ENCODE measurements around the gene NR6A1.
"Not testable (repeated sequence)": the region's sequence is repeated elsewhere in the genome, so short reads cannot be mapped to it uniquely, and the experiment has no call there.

The NR6A1 gene

GRCh38 chr9:124624735-124624992, 146.4 kb downstream of the NR6A1 start:
- DNase-seq (ENCODE audit: insufficient read length) (no peak), FAIRE-seq (no peak)
- TF ChIP-seq POLR2A (IDR thresholded peaks at IDR 0.05; ENCODE audit: low read depth, low read length) (no peak), POLR2AphosphoS5 (IDR thresholded peaks at IDR 0.05; ENCODE audit: low read depth, low read length) (no peak), TAF1 (IDR thresholded peaks at IDR 0.05; ENCODE audit: borderline replicate concordance, low read depth, low read length) (no peak)

- DNase-seq (ENCODE audit: insufficient read length), result no peak
- TF ChIP-seq POLR2AphosphoS5 (IDR thresholded peaks at IDR 0.05; ENCODE audit: low read depth, low read length) (no peak), POLR2A (IDR thresholded peaks at IDR 0.05; ENCODE audit: low read depth, low read length) (no peak), TAF1 (IDR thresholded peaks at IDR 0.05; ENCODE audit: borderline replicate concordance, low read depth, low read length) (no peak)
- no peak for FAIRE-seq
Observed at GRCh38 chr9:124623966-124624734, 147.0 kb downstream of the NR6A1 start.

DNA sequence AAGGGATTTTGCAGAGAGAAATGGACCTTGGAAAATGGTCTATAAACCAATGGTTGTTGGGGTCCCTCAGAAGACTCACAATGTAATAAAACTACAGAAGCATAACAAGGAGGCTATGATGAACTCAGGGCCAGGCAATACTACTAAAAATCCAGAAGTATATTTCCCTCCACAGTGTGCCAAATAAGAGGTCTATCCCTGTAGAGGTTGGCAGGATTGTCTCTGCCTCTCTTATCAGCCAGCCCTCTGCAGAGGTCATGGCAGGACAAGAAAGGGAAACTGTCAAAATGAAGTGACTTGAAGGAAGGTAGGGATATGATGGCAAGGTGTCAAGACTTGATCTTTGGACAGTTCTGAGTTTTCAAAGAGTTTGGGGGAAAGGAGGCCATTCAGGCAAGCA, 148.2 kb downstream of the NR6A1 start:
- TF ChIP-seq TAF1 (IDR thresholded peaks at IDR 0.05; ENCODE audit: borderline replicate concordance, low read depth, low read length) (no peak), POLR2A (IDR thresholded peaks at IDR 0.05; ENCODE audit: low read depth, low read length) (no peak), POLR2AphosphoS5 (IDR thresholded peaks at IDR 0.05; ENCODE audit: low read depth, low read length) (no peak)
- no peak for DNase-seq (ENCODE audit: insufficient read length)
- no peak for FAIRE-seq

DNA sequence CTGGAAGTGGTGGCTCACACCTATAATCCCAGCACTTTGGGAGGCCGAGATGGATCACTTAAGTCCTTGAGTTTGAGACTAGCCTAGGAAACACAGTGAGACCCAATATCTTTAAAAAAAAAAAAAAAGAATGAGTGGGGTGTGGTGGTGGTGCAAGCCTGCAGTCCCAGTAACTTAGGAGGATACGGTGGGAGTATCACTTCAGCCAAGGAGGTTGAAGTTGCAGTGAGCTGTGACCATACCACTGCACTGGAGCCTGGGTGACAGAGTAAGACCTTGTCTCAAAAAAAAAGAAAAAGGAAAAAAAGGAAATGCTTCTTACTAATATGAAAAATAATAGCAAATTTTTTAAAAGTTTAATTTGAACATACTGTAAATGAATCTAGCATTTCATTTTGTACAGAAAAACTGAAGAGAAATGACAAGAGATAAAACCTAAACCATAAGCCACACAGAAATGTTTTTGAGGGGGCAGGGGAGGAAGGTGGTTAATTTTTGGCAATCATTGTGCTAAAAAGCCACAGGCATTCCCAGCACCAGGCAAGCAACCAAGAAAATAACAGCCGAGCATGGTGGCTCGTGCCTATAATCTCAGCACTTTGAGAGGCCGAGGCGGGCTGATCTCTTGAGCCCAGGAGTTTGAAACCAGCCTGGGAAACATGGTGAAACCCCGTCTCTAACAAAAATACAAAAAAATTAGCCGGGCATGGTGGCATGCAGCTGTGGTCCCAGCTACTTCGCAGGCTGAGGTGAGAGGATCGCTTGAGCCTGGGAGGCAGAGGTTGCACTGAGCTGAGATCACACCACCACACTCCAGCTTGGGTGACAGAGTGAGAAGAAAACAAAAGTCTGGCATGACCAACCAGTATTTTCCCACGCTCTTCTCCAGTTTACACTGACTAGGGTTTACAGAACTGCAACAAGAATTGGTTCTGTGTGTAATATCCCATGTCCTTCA, 149.5 kb downstream of the NR6A1 start:
- FAIRE-seq (no peak), DNase-seq (ENCODE audit: insufficient read length) (no peak)
- TF ChIP-seq POLR2A (IDR thresholded peaks at IDR 0.05; ENCODE audit: low read depth, low read length) (no peak), POLR2AphosphoS5 (IDR thresholded peaks at IDR 0.05; ENCODE audit: low read depth, low read length) (no peak), TAF1 (IDR thresholded peaks at IDR 0.05; ENCODE audit: borderline replicate concordance, low read depth, low read length) (no peak)

- no peak for FAIRE-seq
- TF ChIP-seq POLR2AphosphoS5 (IDR thresholded peaks at IDR 0.05; ENCODE audit: low read depth, low read length) (no peak), POLR2A (IDR thresholded peaks at IDR 0.05; ENCODE audit: low read depth, low read length) (no peak), TAF1 (IDR thresholded peaks at IDR 0.05; ENCODE audit: borderline replicate concordance, low read depth, low read length) (no peak)
- DNase-seq (ENCODE audit: insufficient read length), result no peak
Observed at GRCh38 chr9:124618476-124618875, 152.6 kb downstream of the NR6A1 start.

DNA sequence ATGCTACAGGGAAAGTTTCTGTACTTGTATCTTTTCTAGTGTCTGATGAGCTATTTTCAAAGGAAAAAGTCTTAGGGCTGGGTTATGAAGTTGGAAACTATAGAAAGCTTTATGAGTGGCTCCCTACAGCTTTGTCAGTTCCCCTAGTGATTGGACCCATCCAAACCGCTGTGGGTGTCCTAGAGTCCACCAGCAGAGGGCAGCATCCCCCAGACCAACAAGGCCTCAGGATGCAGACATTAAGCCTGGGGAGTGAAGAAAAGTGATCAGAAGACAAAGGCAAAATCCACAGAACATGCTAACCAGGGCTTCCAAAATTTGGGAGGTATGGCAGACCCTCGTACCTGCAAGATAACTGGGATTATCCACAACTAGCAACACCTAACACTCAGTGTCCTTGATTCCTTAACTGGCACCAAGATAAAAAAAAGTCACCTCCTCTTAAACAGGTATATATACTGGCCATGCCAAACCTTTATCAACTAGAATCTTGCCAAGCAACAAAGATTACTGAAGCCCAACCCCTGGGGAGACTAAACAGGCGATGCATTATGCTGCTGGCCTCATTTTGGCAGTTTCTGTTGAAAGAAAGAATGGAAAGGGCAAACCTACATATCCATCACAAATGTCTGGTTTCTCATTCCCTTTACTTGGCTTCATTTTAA, 153.5 kb downstream of the NR6A1 start:
- peak; percentile 53 for FAIRE-seq
- peak; percentile 37 for DNase-seq (ENCODE audit: insufficient read length)
- TF ChIP-seq TAF1 (IDR thresholded peaks at IDR 0.05; ENCODE audit: borderline replicate concordance, low read depth, low read length) (no peak), POLR2A (IDR thresholded peaks at IDR 0.05; ENCODE audit: low read depth, low read length) (no peak), POLR2AphosphoS5 (IDR thresholded peaks at IDR 0.05; ENCODE audit: low read depth, low read length) (no peak)

GRCh38 chr9:124616961-124617360, 154.2 kb downstream of the NR6A1 start:
- FAIRE-seq, result no peak
- TF ChIP-seq POLR2A (IDR thresholded peaks at IDR 0.05; ENCODE audit: low read depth, low read length), result no peak
- TF ChIP-seq POLR2AphosphoS5 (IDR thresholded peaks at IDR 0.05; ENCODE audit: low read depth, low read length), result no peak
- TF ChIP-seq TAF1 (IDR thresholded peaks at IDR 0.05; ENCODE audit: borderline replicate concordance, low read depth, low read length), result no peak
- DNase-seq (ENCODE audit: insufficient read length), result no peak

DNA sequence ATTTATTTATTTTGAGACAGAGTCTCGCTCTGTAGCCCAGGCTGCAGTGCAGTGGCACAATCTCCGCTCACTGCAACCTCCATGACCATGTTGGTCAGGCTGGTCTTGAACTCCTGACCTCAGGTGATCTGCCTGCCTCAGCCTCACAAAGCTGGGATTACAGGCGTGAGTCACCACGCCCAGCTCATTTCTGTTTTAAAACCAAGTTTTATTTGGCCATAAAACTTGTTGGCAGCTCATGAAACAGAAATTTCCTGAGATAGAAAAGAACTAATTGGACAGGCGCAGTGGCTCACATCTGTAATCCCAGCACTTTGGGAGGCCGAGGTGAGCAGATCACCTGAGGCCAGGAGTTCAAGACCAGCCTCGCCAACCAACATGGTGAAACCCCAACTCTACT, 155.3 kb downstream of the NR6A1 start:
- not testable (repeated sequence) for FAIRE-seq; DNase-seq (ENCODE audit: insufficient read length)

- DNase-seq (ENCODE audit: insufficient read length) (no peak), FAIRE-seq (no peak)
- TF ChIP-seq POLR2AphosphoS5 (IDR thresholded peaks at IDR 0.05; ENCODE audit: low read depth, low read length) (no peak), POLR2A (IDR thresholded peaks at IDR 0.05; ENCODE audit: low read depth, low read length) (no peak), TAF1 (IDR thresholded peaks at IDR 0.05; ENCODE audit: borderline replicate concordance, low read depth, low read length) (no peak)
Observed at GRCh38 chr9:124615100-124615742, 155.9 kb downstream of the NR6A1 start.

DNA sequence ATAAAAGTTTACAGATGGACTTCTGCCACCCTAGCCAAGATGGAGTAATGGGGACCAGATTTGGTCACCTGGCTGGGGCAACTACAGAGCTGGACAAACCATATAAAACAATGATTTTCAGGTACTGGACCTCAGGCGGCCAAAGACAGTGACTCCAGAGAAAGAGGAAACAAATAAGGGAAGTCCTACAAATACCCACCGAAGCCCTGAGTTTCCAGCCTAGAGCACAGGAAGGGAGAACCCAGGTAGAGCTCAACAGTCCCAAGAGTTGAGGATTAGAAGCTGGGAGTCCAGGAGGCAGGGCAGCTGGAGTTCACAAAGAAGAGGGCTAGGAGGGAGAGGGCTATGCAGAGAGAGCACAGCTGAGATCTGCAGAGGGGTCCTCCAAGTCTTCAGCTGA, 157.3 kb downstream of the NR6A1 start:
- no peak for DNase-seq (ENCODE audit: insufficient read length)
- no peak for FAIRE-seq
- TF ChIP-seq TAF1 (IDR thresholded peaks at IDR 0.05; ENCODE audit: borderline replicate concordance, low read depth, low read length) (no peak), POLR2A (IDR thresholded peaks at IDR 0.05; ENCODE audit: low read depth, low read length) (no peak), POLR2AphosphoS5 (IDR thresholded peaks at IDR 0.05; ENCODE audit: low read depth, low read length) (no peak)

DNA sequence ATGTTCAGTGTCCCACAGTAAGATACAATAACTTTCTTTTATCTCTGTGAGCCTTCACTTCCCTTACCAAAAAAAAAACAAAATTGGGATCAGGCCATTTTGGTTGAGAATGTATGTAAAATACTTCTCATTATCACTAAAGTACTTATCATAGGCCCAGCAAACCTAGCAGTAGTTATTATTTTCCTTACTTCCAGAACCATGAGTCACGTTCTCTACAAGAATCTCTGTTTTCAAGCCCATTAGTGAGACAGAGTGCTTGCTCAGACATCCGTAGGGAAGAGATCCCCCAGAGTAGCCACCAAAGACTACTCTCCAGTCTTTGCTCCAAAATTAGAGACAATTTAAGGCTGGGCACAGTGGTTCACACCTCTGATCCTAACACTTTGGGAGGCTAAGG, 160.0 kb downstream of the NR6A1 start:
- no peak for DNase-seq (ENCODE audit: insufficient read length)
- FAIRE-seq, result no peak
- TF ChIP-seq TAF1 (IDR thresholded peaks at IDR 0.05; ENCODE audit: borderline replicate concordance, low read depth, low read length) (no peak), POLR2A (IDR thresholded peaks at IDR 0.05; ENCODE audit: low read depth, low read length) (no peak), POLR2AphosphoS5 (IDR thresholded peaks at IDR 0.05; ENCODE audit: low read depth, low read length) (no peak)

Measured in GM12892 (cell line).